ENCODE results near the gene PCDHGA8.
"Not testable (repeated sequence)": the region's sequence is repeated elsewhere in the genome, so short reads cannot be mapped to it uniquely, and the experiment has no call there.

Gene PCDHGA8

GRCh38 chr5:141403387-141403786 lies 11.0 kb downstream of the PCDHGA8 start:
- no peak for DNase-seq

- DNase-seq = not testable (repeated sequence)
These were observed 15.5 kb downstream of the PCDHGA8 start, which contains the start of gene PCDHGB6 for GRCh38 chr5:141407790-141408505. Gene PCDHGB6, plus strand, starts transcription at chr5:141408021. Its CDS starts 182 bp downstream, at chr5:141408203.

- DNase-seq = no peak
These were observed 17.3 kb downstream of the PCDHGA8 start for GRCh38 chr5:141409598-141410306.

- DNase-seq = no peak
These were observed 19.1 kb downstream of the PCDHGA8 start for GRCh38 chr5:141411575-141411974.

- DNase-seq = no peak
These were observed 20.6 kb downstream of the PCDHGA8 start, which contains the start of gene PCDHGA10 for GRCh38 chr5:141412854-141413539. Gene PCDHGA10, plus strand, starts transcription at chr5:141412987. Its CDS starts 189 bp downstream, at chr5:141413176.

GRCh38 chr5:141413540-141414069 lies 21.2 kb downstream of the PCDHGA8 start:
- DNase-seq = no peak

- DNase-seq = not testable (repeated sequence)
These were observed 22.3 kb downstream of the PCDHGA8 start for GRCh38 chr5:141414548-141415274.

- not testable (repeated sequence) for DNase-seq
These were observed 22.8 kb downstream of the PCDHGA8 start for GRCh38 chr5:141415275-141415618.

GRCh38 chr5:141417494-141418172 lies 25.2 kb downstream of the PCDHGA8 start, which contains the start of gene PCDHGB7:
Gene PCDHGB7, plus strand, starts transcription at chr5:141417677. Its CDS starts 183 bp downstream, at chr5:141417860.
- not testable (repeated sequence) for DNase-seq

- DNase-seq = no peak
These were observed 26.8 kb downstream of the PCDHGA8 start for GRCh38 chr5:141419074-141419880.

- DNase-seq = no peak
These were observed 28.5 kb downstream of the PCDHGA8 start, which contains the start of gene PCDHGA11 for GRCh38 chr5:141420855-141421488. Gene PCDHGA11, plus strand, starts transcription at chr5:141421051. Its CDS starts 177 bp downstream, at chr5:141421228.

GRCh38 chr5:141421489-141421855 lies 29.0 kb downstream of the PCDHGA8 start:
- no peak for DNase-seq

GRCh38 chr5:141422742-141423291 lies 30.4 kb downstream of the PCDHGA8 start:
- no peak for DNase-seq

GRCh38 chr5:141427783-141428426 lies 35.5 kb downstream of the PCDHGA8 start:
- no peak for DNase-seq

GRCh38 chr5:141430332-141431113 lies 38.1 kb downstream of the PCDHGA8 start, which contains the start of gene PCDHGA12:
Gene PCDHGA12, plus strand, starts transcription at chr5:141430507. Its CDS starts 253 bp downstream, at chr5:141430760.
- no peak for DNase-seq

- DNase-seq = no peak
These were observed 38.9 kb downstream of the PCDHGA8 start for GRCh38 chr5:141431286-141431685.

- DNase-seq = not testable (repeated sequence)
These were observed 39.9 kb downstream of the PCDHGA8 start for GRCh38 chr5:141432308-141432707.

- DNase-seq = not testable (repeated sequence)
These were observed 40.3 kb downstream of the PCDHGA8 start for GRCh38 chr5:141432726-141433125.
